CD4-positive, alpha-beta T cell (primary cell): ENCODE results near the gene KIF22. TPM values are rescaled to one million over a fixed set of nuclear protein-coding genes. Genes with fewer than 3 reads are reported as not detected.

Experiments
- ATAC-seq: fragments of 200-7000 bp; cut with Tn5 transposase; one replicate; pipeline ENCODE4 v1.10.0; 2022; ENCODE audit warnings: mild to moderate bottlenecking; ENCODE audit not compliant: poor library complexity
- CTCF ChIA-PET: fragments of 350-600 bp; sonication (Branson Sonifier 250); formaldehyde crosslinking; loops from one replicate; lab custom pipeline; 2021; ENCODE audit warnings: antibody characterized with exemption, inconsistent platforms; lab: Charles Lee
- POLR2A ChIA-PET: fragments of 350-600 bp; sonication (Branson Sonifier 250); formaldehyde crosslinking; loops from one replicate; lab custom pipeline; 2021; ENCODE audit warnings: antibody characterized with exemption, inconsistent platforms; lab: Charles Lee
- DNase-seq, 14 experiments: peaks; one replicate each; pipeline ENCODE4 v3.0.0-alpha.2; 2013 to 2020; ENCODE audit warnings: mixed read lengths in 2 of 14
- H3K27ac ChIP-seq, 2 donors: one replicate each; pipeline versions ENCODE4 v1.5.1 to v1.7.0; 2013; ENCODE audit warnings: low read length in 2 of 2, low read depth in 1 of 2, mild to moderate bottlenecking in 1 of 2
- H3K27me3 ChIP-seq, 2 experiments: 1 replicate in 1 of 2; 2 replicates in 1 of 2; pipeline versions ENCODE4 v1.6.1 to v1.7.0; 2013; ENCODE audit warnings: low read length in 2 of 2, control low read depth in 1 of 2, mild to moderate bottlenecking in 1 of 2, moderate library complexity in 1 of 2; ENCODE audit not compliant: insufficient read depth in 2 of 2, control insufficient read depth in 1 of 2
- H3K36me3 ChIP-seq: one replicate; pipeline ENCODE4 v1.6.1; 2013; ENCODE audit warnings: low read length, control low read depth; ENCODE audit not compliant: insufficient read depth
- H3K4me1 ChIP-seq: one replicate; pipeline ENCODE4 v1.6.1; 2013; ENCODE audit warnings: low read length, control low read depth; ENCODE audit not compliant: insufficient read depth
- H3K4me3 ChIP-seq: one replicate; pipeline ENCODE4 v1.5.1; 2013; ENCODE audit warnings: mild to moderate bottlenecking, low read length, moderate library complexity
- H3K9me3 ChIP-seq, 2 experiments: 1 replicate in 1 of 2; 2 replicates in 1 of 2; pipeline versions ENCODE4 v1.6.1 to v1.7.0; 2013; ENCODE audit warnings: low read length in 2 of 2, mild to moderate bottlenecking in 2 of 2, control low read depth in 1 of 2, moderate library complexity in 1 of 2; ENCODE audit not compliant: control insufficient read depth in 1 of 2, insufficient read depth in 1 of 2
- H3K27ac Mint-ChIP-seq: one replicate; pipeline ENCODE4 v1.8.0; 2020; ENCODE audit warnings: mixed read lengths
- H3K27me3 Mint-ChIP-seq: one replicate; pipeline ENCODE4 v1.8.0; 2021; ENCODE audit warnings: mixed read lengths
- H3K36me3 Mint-ChIP-seq: one replicate; pipeline ENCODE4 v1.8.0; 2021; ENCODE audit warnings: low read depth, mixed read lengths
- H3K4me1 Mint-ChIP-seq: one replicate; pipeline ENCODE4 v1.8.0; 2021; ENCODE audit warnings: low read depth, mixed read lengths
- H3K4me3 Mint-ChIP-seq: one replicate; pipeline ENCODE4 v1.8.0; 2020; ENCODE audit warnings: mild to moderate bottlenecking, mixed read lengths
- H3K9me3 Mint-ChIP-seq: one replicate; pipeline ENCODE4 v1.8.0; 2020; ENCODE audit warnings: mixed read lengths
- CTCF ChIP-seq: fragments of 200-600 bp; IDR thresholded peaks from one replicate; pipeline ENCODE4 v1.8.0; 2022; ENCODE audit warnings: antibody characterized with exemption, mild to moderate bottlenecking
- intact Hi-C, 2 experiments: fragments of 100-400 bp; cut with DNase I in 1 of 2; cut with micrococcal nuclease in 1 of 2; formaldehyde crosslinking; loops; one replicate each; pipeline versions ENCODE4 v1.15.1 to v1.9.0; 2023 to 2025; cut with DNase I, micrococcal nuclease
- total RNA-seq, 174 experiments: library from RNA in 2 of 174; stranded (reverse) in 2 of 174; gene quantifications; one replicate each; pipeline ENCODE4 v1.2.3 and lab custom pipeline; 2021 to 2026

KIF22 gene
- total RNA-seq, 2 experiments from 2014 or later = 99.0 to 101 TPM

- H3K27me3 ChIP-seq = no peaks in the 10 kb centered on the region
- intact Hi-C loops = no loop called here
- TF ChIP-seq CTCF = no peak
- DNase-seq (no peak), ATAC-seq (no peak)
- no peak overlapping the region for H3K4me3 Mint-ChIP-seq
- H3K27me3 Mint-ChIP-seq = no peaks in the 10 kb centered on the region
- peaks cover 7% of the 10 kb centered on the region for H3K4me1 Mint-ChIP-seq
- peaks cover 20% of the 10 kb centered on the region for H3K36me3 Mint-ChIP-seq
- no peak overlapping the region for H3K27ac ChIP-seq
- H3K4me1 ChIP-seq = peaks cover 7% of the 10 kb centered on the region
- ChIA-PET CTCF (no interaction called here), POLR2A (interaction anchor here (1.3 kb wide), 1 partner anchor 46 kb away, joined by 4 read pairs; the partner anchor contains the start of gene MAZ)
- no peak overlapping the region for H3K4me3 ChIP-seq
- H3K9me3 ChIP-seq = no peaks in the 10 kb centered on the region
- H3K9me3 Mint-ChIP-seq = no peaks in the 10 kb centered on the region
- H3K27ac Mint-ChIP-seq = no peak overlapping the region
- H3K36me3 ChIP-seq = peaks cover 3% of the 10 kb centered on the region
Measured at GRCh38 chr16:29852654-29853053, 62.1 kb downstream of the KIF22 start.

GRCh38 chr16:29854520-29855100 is 64.1 kb downstream of the KIF22 start:
- Histone ChIP-seq H3K9me3 (peaks cover 0 to 5% of the 10 kb centered on the region in 2 experiments), H3K36me3 (peaks cover 16% of the 10 kb centered on the region), H3K27me3 (no peaks in the 10 kb centered on the region), H3K27ac (no peak overlapping the region), H3K4me3 (no peak overlapping the region), H3K4me1 (no peaks in the 10 kb centered on the region)
- no peaks in the 10 kb centered on the region for H3K4me1 Mint-ChIP-seq
- no peak for DNase-seq
- no peaks in the 10 kb centered on the region for H3K27me3 Mint-ChIP-seq
- H3K36me3 Mint-ChIP-seq = peaks cover 26% of the 10 kb centered on the region
- H3K27ac Mint-ChIP-seq = no peak overlapping the region
- no peak for TF ChIP-seq CTCF
- H3K4me3 Mint-ChIP-seq = no peak overlapping the region
- CTCF ChIA-PET = interaction anchor here (0.6 kb wide), 1 partner anchor 567 kb away, joined by 4 read pairs; no protein-coding TSS in a partner anchor
- POLR2A ChIA-PET = interaction anchor here (1.5 kb wide), 1 partner anchor 47 kb away, joined by 3 read pairs; no protein-coding TSS in a partner anchor
- H3K9me3 Mint-ChIP-seq = no peaks in the 10 kb centered on the region
- no peak for ATAC-seq
- intact Hi-C loops = no loop called here

Other genes starting within 250 kb of the KIF22 start
- gene SPN, start 127.5 kb upstream of the KIF22 start, total RNA-seq = 10 to 100 TPM; 45.7 to 48.3 TPM
- gene QPRT, start 111.6 kb upstream of the KIF22 start, total RNA-seq = under 1 TPM; 0.19 to 0.45 TPM
- gene C16orf54, start 44.8 kb upstream of the KIF22 start, total RNA-seq = 100 to 1,000 TPM; 250 to 261 TPM
- gene ZG16, start 12.5 kb upstream of the KIF22 start, total RNA-seq = not detected
- gene MAZ, start 15.8 kb downstream of the KIF22 start, total RNA-seq = 100 to 1,000 TPM; 251 to 253 TPM
- gene PRRT2, start 21.4 kb downstream of the KIF22 start, total RNA-seq = 1 to 10 TPM; 2.2 to 2.3 TPM
- 10 to 100 TPM; 20.3 TPM for gene PAGR1, start 25.4 kb downstream of the KIF22 start, total RNA-seq
- 100 to 1,000 TPM; 115 to 118 TPM for gene MVP, start 29.7 kb downstream of the KIF22 start, total RNA-seq
- gene CDIPT, start 72.5 kb downstream of the KIF22 start, total RNA-seq = 10 to 100 TPM; 25.7 to 27.0 TPM
- not detected for gene SEZ6L2, start 108.8 kb downstream of the KIF22 start, total RNA-seq
- gene ASPHD1, start 109.7 kb downstream of the KIF22 start, total RNA-seq = not detected
- 10 to 100 TPM; 40.0 to 43.8 TPM for gene KCTD13, start 135.5 kb downstream of the KIF22 start, total RNA-seq
- gene TMEM219, start 171.3 kb downstream of the KIF22 start, total RNA-seq = 10 to 100 TPM; 56.9 to 63.3 TPM
- 10 to 100 TPM; 13.1 to 14.1 TPM for gene TAOK2, start 183.1 kb downstream of the KIF22 start, total RNA-seq
- 10 to 100 TPM in 1 of 2 experiments, 1 to 10 TPM in 1; 8.5 to 11.8 TPM for gene HIRIP3, start 204.9 kb downstream of the KIF22 start, total RNA-seq
- gene INO80E, start 205.5 kb downstream of the KIF22 start, total RNA-seq = 10 to 100 TPM; 54.6 to 57.6 TPM
- under 1 TPM; 0.14 TPM for gene DOC2A, start 220.3 kb downstream of the KIF22 start, total RNA-seq
- not detected for gene C16orf92, start 232.4 kb downstream of the KIF22 start, total RNA-seq
- gene TLCD3B, start 240.5 kb downstream of the KIF22 start, total RNA-seq = not detected